ENCODE measurements around the gene SLC7A7.

DNA sequence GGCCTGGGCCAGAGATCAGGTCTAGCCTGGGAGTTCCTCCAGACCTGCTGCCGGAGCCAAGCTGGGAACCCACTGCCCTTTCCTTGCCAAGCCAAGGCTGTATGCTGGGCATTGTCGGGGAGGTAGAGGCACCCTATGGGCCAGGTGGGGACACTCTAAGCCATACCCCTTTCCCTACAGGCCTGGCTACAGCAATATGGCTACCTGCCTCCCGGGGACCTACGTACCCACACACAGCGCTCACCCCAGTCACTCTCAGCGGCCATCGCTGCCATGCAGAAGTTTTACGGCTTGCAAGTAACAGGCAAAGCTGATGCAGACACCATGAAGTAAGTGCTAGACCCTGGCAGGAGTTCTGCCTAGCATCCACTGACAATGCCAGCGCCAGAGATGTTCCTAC lies 26.1 kb upstream of the SLC7A7 start:
- no peak for TF ChIP-seq GATA3 (IDR thresholded peaks at IDR 0.05; ENCODE audit: low read depth, low read length)
- TF ChIP-seq GATA2 (IDR thresholded peaks at IDR 0.05; ENCODE audit: low read depth, low read length), result no peak
